Mononuclear cell (primary cell): ENCODE results near the gene PIWIL4. TPM values are rescaled to one million over a fixed set of nuclear protein-coding genes. Genes with fewer than 3 reads are reported as not detected.
"Not testable (repeated sequence)": the region's sequence is repeated elsewhere in the genome, so short reads cannot be mapped to it uniquely, and the experiment has no call there.

Experiments used
- H3K27me3 ChIP-seq: 2 replicates; pipeline ENCODE4 v1.6.0; 2011; ENCODE audit warnings: low read length, control low read depth; ENCODE audit not compliant: insufficient read depth
- H3K4me1 ChIP-seq: 2 replicates; pipeline ENCODE4 v1.5.1; 2011; ENCODE audit warnings: mild to moderate bottlenecking, low read length, control low read depth; ENCODE audit not compliant: insufficient read depth
- H3K4me3 ChIP-seq: 2 replicates; pipeline ENCODE4 v1.5.1; 2011; ENCODE audit warnings: mild to moderate bottlenecking, low read length, moderate library complexity
- H3K9me3 ChIP-seq: 2 replicates; pipeline ENCODE4 v1.5.1; 2011; ENCODE audit warnings: low read depth, mild to moderate bottlenecking, control low read depth, low read length
- total RNA-seq: library from RNA; depleted of rRNA; stranded (reverse); fragments of >200 nt; gene quantifications from one replicate; pipeline ENCODE4 v1.2.3, GENCODE V29; 2012

PIWIL4 gene
- total RNA-seq, 1 donor = 5.2 TPM

DNA sequence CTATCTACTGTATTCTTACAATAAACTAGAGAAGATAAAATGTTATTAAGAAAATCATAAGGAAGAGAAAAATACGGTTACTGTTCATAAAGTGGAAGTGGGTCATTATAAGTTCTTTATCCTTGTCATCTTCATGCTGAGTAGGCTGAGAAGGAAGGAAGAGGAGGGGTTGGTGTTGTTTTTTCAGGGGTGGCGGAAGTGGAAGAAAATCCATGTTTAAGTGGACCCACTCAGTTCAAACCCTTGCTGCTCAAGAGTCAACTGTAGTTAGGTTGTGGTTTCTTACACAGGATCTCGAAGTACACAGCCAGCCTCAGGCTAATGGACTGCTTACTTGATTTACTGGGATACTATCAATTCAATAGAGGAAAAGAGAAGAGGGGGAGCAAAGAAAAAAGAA is 63.1 kb downstream of the PIWIL4 start:
- Histone ChIP-seq H3K4me1 (peaks cover 7% of the 10 kb centered on the region), H3K4me3 (no peak overlapping the region), H3K27me3 (no peaks in the 10 kb centered on the region), H3K9me3 (peaks cover 9% of the 10 kb centered on the region)

DNA sequence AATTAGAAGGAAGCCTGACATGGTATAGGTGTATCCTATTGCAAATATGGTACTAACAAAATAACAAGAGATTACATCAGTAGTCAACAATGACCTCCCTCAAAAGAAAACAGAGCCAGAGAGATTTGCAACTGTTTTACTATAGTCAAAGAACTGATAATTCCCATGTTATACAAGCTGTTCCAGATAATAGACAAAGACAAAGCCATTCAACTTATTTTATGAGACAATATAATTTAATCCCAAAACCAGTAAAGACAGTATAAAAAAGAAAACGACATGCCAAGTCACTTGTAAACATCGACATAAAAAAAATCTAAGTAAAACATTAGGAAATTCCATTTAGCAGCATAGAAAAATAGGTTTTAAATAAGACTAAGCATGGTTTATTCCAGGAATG is 65.2 kb downstream of the PIWIL4 start:
- Histone ChIP-seq H3K4me1 (peaks cover 11% of the 10 kb centered on the region), H3K27me3 (no peaks in the 10 kb centered on the region), H3K9me3 (peaks cover 2% of the 10 kb centered on the region), H3K4me3 (no peak overlapping the region)

DNA sequence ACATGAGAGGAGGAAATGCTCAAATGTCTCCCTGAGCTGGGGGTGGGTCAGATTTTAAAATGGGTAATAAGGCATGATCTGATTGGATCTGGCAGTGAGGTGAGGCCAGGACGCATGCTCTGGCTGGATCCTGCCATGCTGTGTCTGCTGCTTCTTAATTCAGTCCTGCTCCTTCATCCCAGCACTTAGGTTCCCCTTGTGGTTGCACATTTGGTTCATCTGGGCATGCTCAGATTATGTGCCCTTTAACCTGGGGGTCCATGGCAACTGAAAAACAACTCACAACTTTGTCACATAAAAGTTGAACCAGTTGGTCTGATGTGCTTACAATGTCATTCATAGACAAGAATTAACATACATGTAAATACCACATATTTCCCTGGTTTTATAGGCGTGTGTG is 67.9 kb downstream of the PIWIL4 start:
- Histone ChIP-seq H3K9me3 (no peaks in the 10 kb centered on the region), H3K4me3 (no peak overlapping the region), H3K27me3 (no peaks in the 10 kb centered on the region), H3K4me1 (peaks cover 34% of the 10 kb centered on the region)

DNA sequence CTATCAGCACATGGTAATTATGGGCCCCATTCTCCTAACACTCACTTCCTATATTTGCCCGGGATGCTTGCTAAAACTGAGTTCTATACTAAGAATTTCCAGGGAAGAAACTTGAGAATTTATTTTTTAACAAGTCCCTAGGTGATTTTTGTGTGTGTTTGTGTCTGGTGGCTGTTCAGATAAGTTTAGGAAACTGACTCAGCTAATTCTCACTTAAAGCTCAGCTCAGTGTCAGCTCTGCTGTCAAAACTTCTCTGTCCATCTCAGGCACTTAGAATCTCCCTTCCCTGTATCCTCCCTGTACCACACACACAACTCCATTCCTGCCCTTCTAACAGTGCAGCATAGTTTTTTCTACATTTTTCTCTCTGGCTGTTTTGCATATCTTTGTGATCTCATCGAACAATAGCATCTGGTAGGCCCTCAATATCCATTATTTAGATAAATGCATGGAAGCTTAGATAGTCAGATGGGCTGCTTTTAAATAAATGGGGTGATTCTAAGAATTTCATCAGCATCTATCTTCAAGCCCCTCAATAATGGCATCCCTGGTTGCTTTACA is 69.3 kb downstream of the PIWIL4 start:
- Histone ChIP-seq H3K4me1 (peaks cover 34% of the 10 kb centered on the region), H3K4me3 (no peak overlapping the region), H3K27me3 (no peaks in the 10 kb centered on the region), H3K9me3 (no peaks in the 10 kb centered on the region)

DNA sequence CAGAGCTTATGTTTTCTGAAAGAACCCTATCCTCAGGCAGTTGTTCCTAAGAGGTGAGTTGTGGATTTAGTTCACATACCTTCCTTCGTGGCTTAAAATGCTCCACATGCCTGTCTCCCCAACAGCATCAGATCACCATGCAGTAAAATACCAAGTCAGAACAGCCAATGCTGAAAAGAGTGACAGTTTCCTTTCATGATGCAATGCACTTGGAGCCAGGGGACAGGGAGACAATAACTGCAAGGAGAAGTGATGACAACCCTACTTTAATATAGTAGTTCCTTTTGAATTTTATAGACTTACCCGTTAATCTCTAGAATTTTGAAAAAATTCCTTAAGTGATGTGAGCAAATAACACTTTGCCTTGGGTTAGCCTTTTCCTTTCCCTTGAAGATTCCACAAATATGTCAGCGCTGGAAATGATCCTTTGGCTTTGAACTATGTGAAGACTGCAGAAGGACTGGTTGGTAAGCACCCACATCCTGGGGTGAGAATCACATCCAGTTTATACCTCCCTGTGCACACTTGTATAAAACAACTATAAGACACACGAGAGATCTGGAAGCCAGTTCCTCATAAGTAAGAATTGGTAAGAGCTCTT is 71.2 kb downstream of the PIWIL4 start:
- no peaks in the 10 kb centered on the region for H3K27me3 ChIP-seq
- H3K9me3 ChIP-seq = no peaks in the 10 kb centered on the region
- peaks cover 34% of the 10 kb centered on the region for H3K4me1 ChIP-seq
- no peak overlapping the region for H3K4me3 ChIP-seq

DNA sequence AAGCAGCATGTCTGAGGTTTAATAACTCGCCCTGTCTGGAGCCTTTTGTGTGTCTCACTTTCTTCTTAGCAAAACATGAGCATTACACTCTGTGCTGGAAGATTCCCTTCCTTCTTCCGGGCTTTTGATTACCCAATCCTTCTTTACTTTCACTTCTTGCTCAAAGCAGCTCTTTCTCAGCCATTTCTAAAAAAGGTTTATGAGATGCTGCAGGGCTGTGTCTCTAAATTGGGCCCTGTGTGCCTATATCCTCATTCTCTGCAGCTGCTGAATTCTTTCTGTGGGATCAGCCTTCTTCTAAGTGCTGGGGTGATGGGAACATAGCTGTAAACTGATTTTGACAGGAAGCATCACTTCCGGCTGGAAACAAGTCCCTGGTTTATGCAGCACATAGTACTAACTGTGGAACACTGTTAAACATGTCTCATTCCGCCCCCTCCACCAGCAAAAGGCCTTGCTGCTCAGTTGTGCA is 71.8 kb downstream of the PIWIL4 start:
- Histone ChIP-seq H3K4me1 (peaks cover 34% of the 10 kb centered on the region), H3K4me3 (no peak overlapping the region), H3K9me3 (no peaks in the 10 kb centered on the region), H3K27me3 (no peaks in the 10 kb centered on the region)

DNA sequence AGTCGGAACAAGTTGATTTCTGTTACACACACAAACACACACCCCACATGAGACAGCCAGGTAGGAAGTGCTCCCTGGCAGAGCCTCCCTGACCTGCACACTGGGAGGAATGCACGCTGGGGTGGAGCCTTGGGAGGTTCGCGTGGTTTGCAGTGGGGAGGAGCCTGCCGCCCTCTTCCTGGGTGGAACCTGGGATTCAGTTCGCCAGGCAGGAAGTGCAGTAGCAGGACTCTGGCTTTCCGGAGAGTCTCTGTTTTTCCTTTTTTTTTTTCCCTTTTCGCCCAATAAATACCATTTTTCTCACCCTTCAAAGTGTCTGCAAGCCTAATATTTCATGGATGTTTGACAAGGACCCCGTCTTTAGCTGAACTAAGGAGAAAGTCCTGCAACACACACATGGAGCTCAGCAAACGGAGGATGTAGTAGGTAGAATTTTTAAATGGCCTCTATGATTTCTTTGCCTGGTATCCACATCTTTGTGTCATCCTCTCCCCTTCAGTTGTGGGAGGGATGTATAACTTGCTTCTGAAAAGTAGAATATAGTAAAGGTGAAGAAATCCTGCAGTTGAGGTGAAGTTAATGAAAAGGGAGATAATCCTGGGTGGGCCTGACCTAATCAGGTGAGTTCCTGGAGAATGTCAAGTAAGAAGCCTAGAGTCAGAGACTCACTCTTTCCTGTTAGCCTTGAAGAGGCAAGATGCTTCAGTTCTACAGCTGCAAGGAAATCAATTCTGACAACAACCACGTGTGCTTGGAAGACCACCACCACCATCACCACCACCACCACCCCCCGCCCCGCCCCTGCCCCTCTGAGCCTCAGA is 72.9 kb downstream of the PIWIL4 start:
- no peaks in the 10 kb centered on the region for H3K9me3 ChIP-seq
- H3K27me3 ChIP-seq = no peaks in the 10 kb centered on the region
- H3K4me1 ChIP-seq = peaks cover 34% of the 10 kb centered on the region
- H3K4me3 ChIP-seq = no peak overlapping the region

DNA sequence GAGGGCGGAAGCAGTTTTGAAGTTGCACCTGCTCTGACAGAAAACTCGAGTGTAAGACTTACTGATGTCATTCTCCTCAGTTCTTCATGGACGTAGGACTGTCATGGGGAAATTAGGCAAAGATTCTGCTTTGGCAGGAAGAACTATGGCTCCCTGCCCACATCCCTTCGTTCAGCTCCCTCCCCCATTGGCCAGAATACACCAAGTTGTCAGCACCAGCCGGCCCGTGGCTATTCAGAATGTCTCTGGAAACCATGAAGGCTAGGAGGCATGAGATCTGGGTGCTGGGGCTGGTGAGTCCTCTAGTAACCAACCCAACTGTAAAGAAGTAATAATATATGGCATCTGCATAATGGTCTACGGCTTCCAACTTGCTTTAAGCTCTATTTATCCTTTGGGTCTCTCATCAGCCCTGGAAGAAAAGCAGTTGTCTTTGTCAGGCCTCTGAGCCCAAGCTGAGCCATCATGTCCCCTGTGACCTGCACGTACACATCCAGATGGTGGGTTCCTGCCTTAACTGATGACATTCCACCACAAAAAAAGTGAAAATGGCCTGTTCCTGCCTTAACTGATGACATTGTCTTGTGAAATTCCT is 74.1 kb downstream of the PIWIL4 start:
- Histone ChIP-seq H3K4me3 (no peak overlapping the region), H3K9me3 (no peaks in the 10 kb centered on the region), H3K4me1 (peaks cover 38% of the 10 kb centered on the region), H3K27me3 (no peaks in the 10 kb centered on the region)

DNA sequence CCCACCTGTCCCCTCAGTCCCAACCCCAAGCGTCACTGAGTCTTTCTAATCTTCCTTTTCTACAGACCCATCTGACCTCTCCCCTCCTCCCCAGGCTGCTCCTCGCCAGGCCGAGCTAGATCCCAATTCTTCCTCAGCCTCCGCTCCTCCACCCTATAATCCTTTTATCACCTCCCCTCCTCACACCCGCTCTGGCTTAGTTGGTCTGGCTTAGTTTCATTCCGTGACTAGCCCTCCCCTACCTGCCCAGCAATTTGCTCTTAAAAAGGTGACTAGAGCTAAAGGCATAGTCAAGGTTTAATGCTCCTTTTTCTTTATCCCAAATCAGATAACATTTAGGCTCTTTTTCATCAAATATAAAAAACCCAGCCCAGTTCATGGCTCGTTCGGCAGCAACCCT is 76.0 kb downstream of the PIWIL4 start:
- peaks cover 25% of the 10 kb centered on the region for H3K4me1 ChIP-seq
- not testable (repeated sequence) for H3K9me3 ChIP-seq, H3K27me3 ChIP-seq, H3K4me3 ChIP-seq

DNA sequence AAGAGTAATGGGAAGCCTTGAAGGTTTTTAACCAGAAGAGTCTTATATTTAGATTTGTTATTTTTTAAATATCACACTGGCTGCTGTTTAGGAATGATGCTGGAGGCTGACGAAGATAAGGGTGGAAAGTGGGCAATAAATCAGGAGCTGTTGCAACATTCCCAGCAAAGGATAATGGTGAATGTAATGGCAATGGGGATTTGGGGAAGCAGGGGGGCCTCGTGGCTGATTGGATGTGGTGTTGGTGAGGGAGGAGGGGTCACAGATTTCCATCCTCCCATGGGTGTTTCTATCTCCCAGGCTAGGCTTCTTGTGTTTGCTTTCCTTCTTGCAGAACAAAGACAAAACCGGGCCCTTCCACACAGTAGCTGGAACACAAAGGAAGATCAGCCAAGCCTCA is 80.8 kb downstream of the PIWIL4 start:
- no peaks in the 10 kb centered on the region for H3K27me3 ChIP-seq
- peaks cover 16% of the 10 kb centered on the region for H3K4me1 ChIP-seq

DNA sequence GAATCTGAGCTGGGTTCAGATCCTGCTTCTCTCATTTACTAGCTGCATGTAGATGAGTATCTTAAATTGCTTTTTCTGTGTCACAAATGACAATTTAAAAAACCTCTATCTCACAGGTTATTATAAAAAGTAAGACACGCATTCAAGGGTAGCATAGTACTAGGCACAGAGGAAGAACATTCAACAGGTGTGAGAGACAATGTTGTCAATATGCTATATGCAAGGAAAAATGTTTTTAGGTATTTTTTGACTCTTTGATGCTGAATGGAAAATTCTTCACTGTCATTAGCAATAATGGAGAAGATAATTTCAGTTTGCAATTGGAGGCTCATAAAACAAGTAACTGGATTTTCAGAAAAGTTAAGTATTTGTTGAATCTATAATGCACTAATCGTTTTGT is 81.6 kb downstream of the PIWIL4 start:
- Histone ChIP-seq H3K27me3 (no peaks in the 10 kb centered on the region), H3K4me3 (no peak overlapping the region), H3K9me3 (no peaks in the 10 kb centered on the region), H3K4me1 (peaks cover 16% of the 10 kb centered on the region)

More for the DNA sequence above, 80.8 kb downstream of the PIWIL4 start:
- Histone ChIP-seq H3K4me3 (no peak overlapping the region), H3K9me3 (no peaks in the 10 kb centered on the region)

DNA sequence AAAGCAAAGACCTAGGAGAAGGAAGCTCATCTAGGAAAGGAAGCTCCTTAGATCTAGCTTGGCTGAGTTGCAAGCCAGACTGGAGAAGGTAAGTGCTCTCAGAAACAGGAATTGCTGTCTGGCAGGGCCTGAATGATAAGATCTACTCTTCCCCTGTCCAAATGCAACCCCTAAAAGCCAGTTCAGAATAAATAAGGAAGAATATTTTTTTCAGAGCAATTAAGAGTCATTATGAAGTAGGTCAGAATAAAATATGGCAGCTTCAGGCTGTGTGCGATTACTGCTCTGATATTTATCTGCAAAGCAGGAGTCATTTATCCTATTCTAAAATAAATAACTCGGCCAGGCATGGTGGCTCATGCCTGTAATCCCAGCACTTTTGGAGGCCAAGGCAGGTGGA is 82.1 kb downstream of the PIWIL4 start:
- Histone ChIP-seq H3K9me3 (no peaks in the 10 kb centered on the region), H3K27me3 (no peaks in the 10 kb centered on the region), H3K4me1 (peaks cover 16% of the 10 kb centered on the region)

DNA sequence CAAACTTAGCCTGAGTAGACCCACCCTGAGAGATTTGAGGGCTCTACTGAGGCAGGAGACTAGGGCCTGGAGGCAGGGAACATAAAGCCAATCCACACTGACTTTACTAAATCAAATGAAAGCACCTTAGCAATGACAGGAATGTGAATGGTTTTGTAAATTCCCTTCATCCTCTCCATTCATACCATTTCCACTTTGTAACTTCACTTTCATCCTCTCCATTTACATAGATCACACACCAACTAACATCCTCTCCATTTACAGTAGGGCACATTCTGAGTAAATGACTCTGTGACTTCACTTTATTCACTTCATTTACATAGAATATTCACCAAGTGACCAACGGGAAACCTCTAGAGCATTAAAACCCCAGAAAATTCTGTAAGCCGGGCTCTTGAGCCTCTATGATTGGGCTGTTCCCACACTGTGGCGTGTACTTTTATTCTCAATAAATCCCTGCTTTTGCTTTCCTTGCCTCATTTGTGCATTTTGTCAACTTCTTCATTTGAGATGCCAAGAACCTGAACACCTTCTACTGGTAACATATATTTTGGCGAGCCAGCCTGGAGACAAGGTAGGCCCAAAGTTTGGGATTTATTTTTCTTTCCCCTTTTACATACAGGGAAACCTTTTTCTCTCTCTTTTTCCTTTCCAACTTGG is 82.9 kb downstream of the PIWIL4 start:
- peaks cover 16% of the 10 kb centered on the region for H3K4me1 ChIP-seq
- no peaks in the 10 kb centered on the region for H3K27me3 ChIP-seq
- no peaks in the 10 kb centered on the region for H3K9me3 ChIP-seq
- no peak overlapping the region for H3K4me3 ChIP-seq

More for the DNA sequence above, 82.1 kb downstream of the PIWIL4 start:
- H3K4me3 ChIP-seq = no peak overlapping the region

DNA sequence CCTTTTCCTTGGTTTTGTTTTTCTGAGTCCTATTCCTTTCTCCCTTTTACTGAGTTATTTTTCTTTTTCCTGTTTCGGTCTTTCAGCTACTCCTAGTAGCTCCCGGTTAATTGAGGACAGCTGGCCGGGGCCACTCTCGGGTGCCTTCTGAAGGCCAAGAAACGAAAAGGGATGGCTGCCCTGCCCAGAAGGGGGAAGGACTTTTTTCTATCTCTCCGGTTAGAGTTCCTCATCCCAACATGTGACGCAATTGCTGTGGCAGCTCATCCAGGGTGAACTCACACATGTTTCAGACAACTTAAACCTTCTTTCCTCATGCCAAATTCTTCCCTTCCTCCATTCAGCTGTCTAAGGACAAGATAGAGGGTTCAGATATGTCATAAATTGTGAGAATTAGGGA is 83.6 kb downstream of the PIWIL4 start:
- Histone ChIP-seq H3K27me3 (no peaks in the 10 kb centered on the region), H3K9me3 (no peaks in the 10 kb centered on the region), H3K4me3 (no peak overlapping the region), H3K4me1 (peaks cover 12% of the 10 kb centered on the region)
